ENCODE data around the gene C2orf76. TPM values are rescaled to one million over a fixed set of nuclear protein-coding genes. Genes with fewer than 3 reads are reported as not detected.
"Not testable (repeated sequence)": the region's sequence is repeated elsewhere in the genome, so short reads cannot be mapped to it uniquely, and the experiment has no call there.

C2orf76 gene
- total RNA-seq, 1 experiment from 2014 or later: 5.7 TPM

- H3K9ac ChIP-seq (ENCODE audit: extremely low read depth, insufficient read length, low read length): no peak overlapping the region
- H4K91ac ChIP-seq (ENCODE audit: insufficient read length, low read depth, low read length): no peak overlapping the region
- H2BK5ac ChIP-seq (ENCODE audit: insufficient read length, low read length): no peak overlapping the region
- H3K4ac ChIP-seq (ENCODE audit: low read depth, low read length): no peak overlapping the region
- H3K4me1 ChIP-seq (ENCODE audit: insufficient read depth, low read length): no peaks in the 10 kb centered on the region
- no peak overlapping the region for H3K4me3 Mint-ChIP-seq
- H3K27ac ChIP-seq (ENCODE audit: insufficient read length, low read depth, low read length): no peak overlapping the region
- no peak for DNase-seq
- no peaks in the 10 kb centered on the region for H3K23me2 ChIP-seq (ENCODE audit: insufficient read length, low read depth, low read length, poor library complexity, severe bottlenecking)
- H3K79me2 ChIP-seq (ENCODE audit: insufficient read depth, low read length): no peaks in the 10 kb centered on the region
- no peak overlapping the region for H3K56ac ChIP-seq (ENCODE audit: insufficient read length, low read depth, low read length)
- H2AFZ ChIP-seq (ENCODE audit: low read length): no peak overlapping the region
- H3K9me3 ChIP-seq (ENCODE audit: control insufficient read depth, low read depth, low read length): no peaks in the 10 kb centered on the region
- no peaks in the 10 kb centered on the region for H3K36me3 Mint-ChIP-seq (ENCODE audit: insufficient read depth in 1 of 3, low read depth in 3 of 3)
- H3K4me2 ChIP-seq (ENCODE audit: insufficient read depth, insufficient read length, low read length): no peak overlapping the region
- H4K5ac ChIP-seq (ENCODE audit: insufficient read length, low read depth, low read length): no peak overlapping the region
- H3K18ac ChIP-seq (ENCODE audit: insufficient read length, low read depth, low read length): no peak overlapping the region
- H3K14ac ChIP-seq (ENCODE audit: insufficient read depth, low read length): no peak overlapping the region
- H3K9me3 Mint-ChIP-seq: no peaks in the 10 kb centered on the region; a peak in 1 of 5 replicates
- no peak overlapping the region; a peak in 1 of 7 replicates for H3K27ac Mint-ChIP-seq
- H3K27me3 Mint-ChIP-seq (ENCODE audit: low read depth): no peaks in the 10 kb centered on the region
- no peak for TF ChIP-seq CTCF (conservative IDR thresholded peaks at IDR 0.05)
- no peak overlapping the region for H2AK5ac ChIP-seq (ENCODE audit: insufficient read length, low read length)
- H3K4me1 Mint-ChIP-seq: peaks cover 6 to 23% of the 10 kb centered on the region in 2 experiments
- H3T11ph ChIP-seq (ENCODE audit: low read length): no peak overlapping the region
- H4K20me1 ChIP-seq (ENCODE audit: control insufficient read depth, insufficient read depth, insufficient read length): no peaks in the 10 kb centered on the region
- no peak overlapping the region for H3K23ac ChIP-seq (ENCODE audit: insufficient read length, low read depth, low read length)
- no peak overlapping the region for H2BK15ac ChIP-seq (ENCODE audit: low read depth, low read length)
- H2BK120ac ChIP-seq (ENCODE audit: low read depth, low read length, poor library complexity, severe bottlenecking): no peak overlapping the region
- H2BK12ac ChIP-seq (ENCODE audit: insufficient read length, low read depth, low read length): no peak overlapping the region
- no peak overlapping the region for H2BK20ac ChIP-seq (ENCODE audit: low read depth, low read length, poor library complexity, severe bottlenecking)
- H4K8ac ChIP-seq (replicated peaks; ENCODE audit: insufficient read length, low read depth, low read length): no peak overlapping the region
- H3K79me1 ChIP-seq (ENCODE audit: insufficient read depth, low read depth, low read length, poor library complexity, severe bottlenecking): no peaks in the 10 kb centered on the region
- WGBS (ENCODE audit: extremely low coverage, insufficient read length, low lambda C conversion rate): no CpG with 5 or more reads among the region's 6 CpGs
- H3K27me3 ChIP-seq (ENCODE audit: insufficient read depth, low read length): no peaks in the 10 kb centered on the region
Measured at GRCh38 chr2:119278946-119279345, 87.7 kb downstream of the C2orf76 start.

GRCh38 chr2:119278385-119278784 is 88.2 kb downstream of the C2orf76 start:
- H3K27ac Mint-ChIP-seq: not testable (repeated sequence)
- no CpG with 5 or more reads among the region's 2 CpGs for WGBS (ENCODE audit: extremely low coverage, insufficient read length, low lambda C conversion rate)

More at GRCh38 chr2:119278385-119278784, 88.2 kb downstream of the C2orf76 start:
- not testable (repeated sequence) for H2BK5ac ChIP-seq (ENCODE audit: insufficient read length, low read length); H2AK5ac ChIP-seq (ENCODE audit: insufficient read length, low read length); H2BK120ac ChIP-seq (ENCODE audit: low read depth, low read length, poor library complexity, severe bottlenecking); H3K4me2 ChIP-seq (ENCODE audit: insufficient read depth, insufficient read length, low read length); H3K36me3 Mint-ChIP-seq (ENCODE audit: insufficient read depth in 1 of 3, low read depth in 3 of 3); H2AFZ ChIP-seq (ENCODE audit: low read length); H3K14ac ChIP-seq (ENCODE audit: insufficient read depth, low read length); H4K91ac ChIP-seq (ENCODE audit: insufficient read length, low read depth, low read length); H3K79me1 ChIP-seq (ENCODE audit: insufficient read depth, low read depth, low read length, poor library complexity, severe bottlenecking); H3K18ac ChIP-seq (ENCODE audit: insufficient read length, low read depth, low read length); H3T11ph ChIP-seq (ENCODE audit: low read length); H3K79me2 ChIP-seq (ENCODE audit: insufficient read depth, low read length); H2BK12ac ChIP-seq (ENCODE audit: insufficient read length, low read depth, low read length); H2BK20ac ChIP-seq (ENCODE audit: low read depth, low read length, poor library complexity, severe bottlenecking); H3K56ac ChIP-seq (ENCODE audit: insufficient read length, low read depth, low read length); H3K23ac ChIP-seq (ENCODE audit: insufficient read length, low read depth, low read length); H3K9me3 Mint-ChIP-seq; H3K27me3 ChIP-seq (ENCODE audit: insufficient read depth, low read length); H3K9me3 ChIP-seq (ENCODE audit: control insufficient read depth, low read depth, low read length); H3K4me3 Mint-ChIP-seq; H4K8ac ChIP-seq (replicated peaks; ENCODE audit: insufficient read length, low read depth, low read length); H2BK15ac ChIP-seq (ENCODE audit: low read depth, low read length); H4K5ac ChIP-seq (ENCODE audit: insufficient read length, low read depth, low read length); H3K9ac ChIP-seq (ENCODE audit: extremely low read depth, insufficient read length, low read length); H3K23me2 ChIP-seq (ENCODE audit: insufficient read length, low read depth, low read length, poor library complexity, severe bottlenecking); H3K27me3 Mint-ChIP-seq (ENCODE audit: low read depth); H3K4ac ChIP-seq (ENCODE audit: low read depth, low read length); H3K4me1 ChIP-seq (ENCODE audit: insufficient read depth, low read length); DNase-seq; H4K20me1 ChIP-seq (ENCODE audit: control insufficient read depth, insufficient read depth, insufficient read length); H3K27ac ChIP-seq (ENCODE audit: insufficient read length, low read depth, low read length)
- peaks cover 6 to 23% of the 10 kb centered on the region in 2 experiments for H3K4me1 Mint-ChIP-seq

Measured in H9 (cell line).